DOHH2 (cell line): ENCODE measurements around the gene WDR91.

Experiments
- EZH2phosphoT487 ChIP-seq: fragments of 200-600 bp; sonication (generic); IDR thresholded peaks from 2 replicates; pipeline ENCODE4 v1.6.1; 2017; ENCODE audit warnings: borderline replicate concordance, mild to moderate bottlenecking, antibody characterized with exemption, low read length, moderate library complexity, mixed read lengths
- TF ChIP-seq, protein P1 (sequence below): fragments of 200-600 bp; sonication (generic); IDR thresholded peaks from one replicate; pipeline ENCODE4 v1.5.1; 2014; ENCODE audit warnings: antibody characterized with exemption, mild to moderate bottlenecking, low read depth, low read length; ENCODE audit not compliant: poor library complexity, severe bottlenecking

DNA sequence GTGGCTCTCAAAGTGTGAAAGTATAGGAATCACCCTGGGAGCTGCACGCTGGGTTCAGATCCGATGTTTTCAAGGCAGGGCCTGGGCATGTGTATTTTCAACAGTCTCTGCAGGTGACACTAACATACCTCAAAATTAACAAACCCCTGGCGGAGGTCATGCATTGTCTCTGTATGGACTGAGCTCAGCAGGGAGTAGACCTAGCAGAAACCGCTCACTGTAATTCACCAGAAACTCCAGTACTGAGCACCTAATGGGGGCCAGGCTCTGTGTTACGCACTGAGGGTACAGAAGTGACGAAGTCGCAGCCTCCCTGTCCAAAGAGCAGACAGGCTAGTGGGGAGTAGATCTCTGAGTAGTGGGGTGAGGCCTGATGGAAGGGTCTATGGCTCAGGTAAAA, 27.9 kb upstream of the WDR91 start:
- TF ChIP-seq, protein P1, sequence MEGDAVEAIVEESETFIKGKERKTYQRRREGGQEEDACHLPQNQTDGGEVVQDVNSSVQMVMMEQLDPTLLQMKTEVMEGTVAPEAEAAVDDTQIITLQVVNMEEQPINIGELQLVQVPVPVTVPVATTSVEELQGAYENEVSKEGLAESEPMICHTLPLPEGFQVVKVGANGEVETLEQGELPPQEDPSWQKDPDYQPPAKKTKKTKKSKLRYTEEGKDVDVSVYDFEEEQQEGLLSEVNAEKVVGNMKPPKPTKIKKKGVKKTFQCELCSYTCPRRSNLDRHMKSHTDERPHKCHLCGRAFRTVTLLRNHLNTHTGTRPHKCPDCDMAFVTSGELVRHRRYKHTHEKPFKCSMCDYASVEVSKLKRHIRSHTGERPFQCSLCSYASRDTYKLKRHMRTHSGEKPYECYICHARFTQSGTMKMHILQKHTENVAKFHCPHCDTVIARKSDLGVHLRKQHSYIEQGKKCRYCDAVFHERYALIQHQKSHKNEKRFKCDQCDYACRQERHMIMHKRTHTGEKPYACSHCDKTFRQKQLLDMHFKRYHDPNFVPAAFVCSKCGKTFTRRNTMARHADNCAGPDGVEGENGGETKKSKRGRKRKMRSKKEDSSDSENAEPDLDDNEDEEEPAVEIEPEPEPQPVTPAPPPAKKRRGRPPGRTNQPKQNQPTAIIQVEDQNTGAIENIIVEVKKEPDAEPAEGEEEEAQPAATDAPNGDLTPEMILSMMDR, result no peak
- TF ChIP-seq EZH2phosphoT487, result no peak
